GM13977 (cell line): ENCODE results near the gene DHX32.
"Not testable (repeated sequence)": the region's sequence is repeated elsewhere in the genome, so short reads cannot be mapped to it uniquely, and the experiment has no call there.

Experiments
- DNase-seq: peaks from one replicate; pipeline ENCODE4 v3.0.0; 2012; ENCODE audit warnings: low spot score
- CTCF ChIP-seq: IDR thresholded peaks from 2 replicates; pipeline ENCODE4 v1.5.1; 2012; ENCODE audit warnings: mild to moderate bottlenecking, control low read depth; ENCODE audit not compliant: insufficient read depth; ENCODE audit errors: extremely low read depth, missing control alignments
- in situ Hi-C: fragments of 300-500 bp; cut with MboI; formaldehyde crosslinking; loops from one replicate; pipeline ENCODE4 v1.12.0; 2022; ENCODE audit warnings: low sequenced_read_pairs, low pct_unique_long_range_greater_than_20kb, mixed read lengths, inconsistent platforms; ENCODE audit not compliant: unreplicated experiment

Gene DHX32, protein sequence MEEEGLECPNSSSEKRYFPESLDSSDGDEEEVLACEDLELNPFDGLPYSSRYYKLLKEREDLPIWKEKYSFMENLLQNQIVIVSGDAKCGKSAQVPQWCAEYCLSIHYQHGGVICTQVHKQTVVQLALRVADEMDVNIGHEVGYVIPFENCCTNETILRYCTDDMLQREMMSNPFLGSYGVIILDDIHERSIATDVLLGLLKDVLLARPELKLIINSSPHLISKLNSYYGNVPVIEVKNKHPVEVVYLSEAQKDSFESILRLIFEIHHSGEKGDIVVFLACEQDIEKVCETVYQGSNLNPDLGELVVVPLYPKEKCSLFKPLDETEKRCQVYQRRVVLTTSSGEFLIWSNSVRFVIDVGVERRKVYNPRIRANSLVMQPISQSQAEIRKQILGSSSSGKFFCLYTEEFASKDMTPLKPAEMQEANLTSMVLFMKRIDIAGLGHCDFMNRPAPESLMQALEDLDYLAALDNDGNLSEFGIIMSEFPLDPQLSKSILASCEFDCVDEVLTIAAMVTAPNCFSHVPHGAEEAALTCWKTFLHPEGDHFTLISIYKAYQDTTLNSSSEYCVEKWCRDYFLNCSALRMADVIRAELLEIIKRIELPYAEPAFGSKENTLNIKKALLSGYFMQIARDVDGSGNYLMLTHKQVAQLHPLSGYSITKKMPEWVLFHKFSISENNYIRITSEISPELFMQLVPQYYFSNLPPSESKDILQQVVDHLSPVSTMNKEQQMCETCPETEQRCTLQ

GRCh38 chr10:125881192-125881591 is at the start of gene DHX32:
Gene DHX32, minus strand, starts transcription at chr10:125881292. Its CDS starts 468 bp downstream, at chr10:125880824.
- no peak for DNase-seq

DNA sequence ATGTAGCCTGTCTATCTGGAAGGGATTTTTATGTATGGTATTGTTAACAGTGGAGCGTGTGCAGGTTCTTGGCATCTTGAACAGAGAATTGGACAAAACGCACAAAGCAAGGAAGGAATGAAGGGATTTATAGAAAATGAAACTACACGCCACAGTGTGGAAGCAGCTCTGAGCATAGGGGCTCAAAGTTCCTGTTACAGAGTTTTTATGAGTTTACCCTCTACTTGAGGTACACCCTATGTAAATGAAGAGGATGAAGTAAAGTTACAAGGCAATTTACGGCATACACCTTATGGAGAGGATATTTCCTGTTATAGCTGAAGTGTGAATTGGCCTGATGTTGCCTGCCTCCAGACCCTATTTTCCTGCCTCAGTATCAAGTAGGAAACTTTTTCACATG is 48.5 kb upstream of the DHX32 start:
- TF ChIP-seq CTCF = no peak
- in situ Hi-C loops = no loop called here
- DNase-seq = no peak

More at GRCh38 chr10:125881192-125881591, at the start of gene DHX32:
- TF ChIP-seq CTCF = no peak
- in situ Hi-C loops = no loop called here

GRCh38 chr10:125928928-125929585 is 48.0 kb upstream of the DHX32 start:
- no peak for TF ChIP-seq CTCF
- in situ Hi-C loops = no loop called here
- no peak for DNase-seq

GRCh38 chr10:125927265-125927664 is 46.2 kb upstream of the DHX32 start:
- DNase-seq, in situ Hi-C loops: not testable (repeated sequence)

- TF ChIP-seq CTCF = no peak
- in situ Hi-C loops = no loop called here
Measured at GRCh38 chr10:125926247-125926646, 45.2 kb upstream of the DHX32 start.

DNA sequence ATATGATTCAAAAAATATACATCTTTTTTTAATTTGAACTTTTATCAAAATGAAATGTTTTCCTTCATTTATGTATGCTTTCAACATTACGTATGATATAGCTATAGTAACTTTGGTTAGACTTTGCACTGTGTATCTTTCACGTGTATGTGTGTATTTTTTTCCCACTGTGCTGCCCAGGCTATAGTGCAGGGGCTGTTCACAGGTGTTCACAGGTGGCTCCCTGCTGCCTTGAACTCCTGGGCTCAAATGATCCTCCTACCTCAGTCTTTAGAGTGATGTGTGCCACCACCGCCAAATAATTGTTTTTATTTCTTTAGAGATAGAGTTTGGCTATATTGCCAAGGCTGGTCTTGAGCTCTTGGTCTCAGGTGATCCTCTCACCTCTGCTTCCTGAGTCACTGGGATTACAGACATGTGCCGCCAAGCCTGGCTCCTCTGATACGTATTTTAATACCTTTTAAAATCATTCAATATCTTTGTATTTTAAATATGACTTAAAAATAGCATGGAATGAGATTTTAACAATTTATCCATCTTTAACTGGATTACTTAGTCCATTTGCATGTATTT is 44.3 kb upstream of the DHX32 start:
- in situ Hi-C loops = no loop called here
- no peak for DNase-seq
- TF ChIP-seq CTCF = no peak

More at GRCh38 chr10:125926247-125926646, 45.2 kb upstream of the DHX32 start:
- DNase-seq = no peak

DNA sequence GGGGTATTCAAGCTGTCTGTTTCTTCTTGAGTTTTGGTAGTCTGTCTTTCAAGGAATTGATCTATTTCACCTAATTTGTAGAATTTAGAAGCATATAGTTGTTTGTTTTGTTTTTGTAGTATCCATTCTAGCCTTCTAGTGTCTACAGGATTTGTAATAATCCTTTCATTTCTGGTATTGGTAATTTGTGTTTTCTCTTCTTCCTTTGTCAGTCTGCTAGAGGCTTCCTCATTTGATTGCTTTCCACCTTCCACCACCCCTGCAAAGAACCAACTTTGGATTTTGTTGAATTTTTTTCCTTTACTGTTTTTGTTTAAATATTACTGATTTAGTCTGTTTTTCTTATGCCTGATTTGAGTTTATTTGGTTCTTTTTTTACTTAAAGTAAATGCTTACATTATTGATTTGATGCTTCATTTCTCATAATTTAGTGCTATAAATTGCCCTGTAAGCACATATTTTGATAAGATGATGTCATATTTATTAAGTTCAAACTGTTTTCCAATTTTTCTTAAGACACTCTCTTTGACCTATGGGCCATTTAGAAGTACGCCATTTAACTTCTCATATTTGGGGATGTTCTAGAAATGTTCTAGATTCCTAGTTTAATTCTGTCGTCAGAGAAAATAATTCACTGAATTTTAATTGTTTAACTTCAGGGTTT is 40.7 kb upstream of the DHX32 start:
- DNase-seq, in situ Hi-C loops: not testable (repeated sequence)

- in situ Hi-C loops, DNase-seq: not testable (repeated sequence)
Measured at GRCh38 chr10:125917704-125918361, 36.7 kb upstream of the DHX32 start.
